OCI-LY3 (cell line): ENCODE results near the gene ZNF24.

ENCODE experiments used
- H2AFZ ChIP-seq: fragments of 200-600, 300-600 bp; shearing (Covaris generic); 2 replicates; pipeline ENCODE4 v1.6.0; 2014; ENCODE audit warnings: antibody characterized with exemption, low read depth, low read length
- H3K27ac ChIP-seq: fragments of 200-600, 300-600 bp; sonication (generic); 2 replicates; pipeline ENCODE4 v1.5.1; 2014; ENCODE audit warnings: mild to moderate bottlenecking, low read length, moderate library complexity, mixed read lengths
- H3K27me3 ChIP-seq: fragments of 200-600, 300-600 bp; sonication (generic); 2 replicates; pipeline ENCODE4 v1.6.1; 2014; ENCODE audit warnings: low read depth, low read length, mixed read lengths
- H3K36me3 ChIP-seq: fragments of 200-600, 300-600 bp; sonication (generic); replicated peaks from 2 replicates; pipeline ENCODE3; 2014; ENCODE audit warnings: low read depth, low read length, mixed read lengths
- H3K4me1 ChIP-seq: fragments of 300-600, 200-600 bp; sonication (generic); 2 replicates; pipeline ENCODE4 v1.6.1; 2014; ENCODE audit warnings: low read length, mixed read lengths
- H3K4me2 ChIP-seq: fragments of 200-600, 300-600 bp; sonication (generic); 2 replicates; pipeline ENCODE4 v1.6.1; 2014; ENCODE audit warnings: low read length, mixed read lengths
- H3K4me3 ChIP-seq: fragments of 300-600, 200-600 bp; sonication (generic); 2 replicates; pipeline ENCODE4 v1.5.1; 2014; ENCODE audit warnings: antibody characterized with exemption, mild to moderate bottlenecking, low read length, moderate library complexity
- H3K79me2 ChIP-seq: fragments of 300-600, 200-600 bp; shearing (Covaris generic); 2 replicates; pipeline ENCODE4 v1.6.1; 2014; ENCODE audit warnings: mild to moderate bottlenecking, low read length, mixed read lengths
- H3K9ac ChIP-seq: fragments of 300-600, 200-600 bp; shearing (Covaris generic); 2 replicates; pipeline ENCODE4 v1.6.0; 2014; ENCODE audit warnings: mild to moderate bottlenecking, low read length, moderate library complexity
- H3K9me3 ChIP-seq: fragments of 200-600, 300-600 bp; shearing (Covaris generic); 2 replicates; pipeline ENCODE4 v1.6.1; 2014; ENCODE audit warnings: low read length, mixed read lengths; ENCODE audit not compliant: insufficient read depth
- H4K20me1 ChIP-seq: fragments of 200-600, 300-600 bp; sonication (generic); 2 replicates; pipeline ENCODE4 v1.6.1; 2016; ENCODE audit warnings: low read length, mixed read lengths; ENCODE audit not compliant: insufficient read depth
- EZH2phosphoT487 ChIP-seq: fragments of 200-600 bp; shearing (Covaris generic); IDR thresholded peaks from 2 replicates; pipeline ENCODE4 v1.6.1; 2018; ENCODE audit warnings: antibody characterized with exemption, mixed run types, low read depth
- TF ChIP-seq, protein P1 (sequence below): fragments of 200-600, 300-600 bp; sonication (generic); IDR thresholded peaks from 2 replicates; pipeline ENCODE4 v1.5.1; 2014; ENCODE audit warnings: antibody characterized with exemption, low read length, low read depth

Gene ZNF24

DNA sequence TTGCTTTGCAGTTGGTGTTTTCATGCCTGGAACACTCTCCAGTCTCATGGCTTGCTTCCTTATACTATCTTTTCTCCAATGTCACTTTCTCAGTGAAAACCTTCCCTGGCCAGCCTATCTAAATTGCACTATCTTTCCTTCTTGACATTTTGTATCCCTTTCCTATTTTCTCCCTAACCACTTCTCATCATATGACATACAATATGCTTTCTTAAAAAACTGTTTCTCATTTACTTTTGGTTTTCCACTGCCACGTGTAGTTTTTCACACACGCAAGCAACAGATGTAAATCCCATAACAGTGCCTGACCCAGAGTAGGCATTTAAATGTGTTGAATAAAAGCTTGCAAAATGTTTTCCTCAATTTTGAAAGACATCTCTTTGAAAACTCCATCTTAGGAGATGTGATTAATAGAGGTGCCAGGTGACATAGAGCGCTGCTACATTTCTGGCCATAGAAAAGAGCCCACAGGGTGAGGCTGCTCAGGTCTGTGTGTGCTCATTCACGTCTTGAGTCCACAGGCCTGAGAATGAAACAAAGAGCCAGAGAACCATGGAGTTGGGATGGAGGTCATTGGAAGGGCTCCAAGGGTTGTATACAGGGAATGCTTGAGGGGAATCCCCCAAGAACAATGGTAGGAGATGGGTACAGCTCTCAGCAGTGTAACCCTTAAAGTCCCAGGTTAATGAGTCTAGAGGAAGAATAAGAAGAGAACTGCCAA lies 12.7 kb downstream of the ZNF24 start:
- H3K4me3 ChIP-seq = no peak overlapping the region
- no peak overlapping the region for H3K9ac ChIP-seq
- no peaks in the 10 kb centered on the region for H3K4me1 ChIP-seq
- no peak for TF ChIP-seq EZH2phosphoT487
- no peak overlapping the region for H3K27ac ChIP-seq
- no peaks in the 10 kb centered on the region for H3K27me3 ChIP-seq
- H3K36me3 ChIP-seq = peaks cover 54% of the 10 kb centered on the region
- H3K79me2 ChIP-seq = peaks cover 5% of the 10 kb centered on the region; the same call in 1 of the 2 replicates
- no peak overlapping the region for H2AFZ ChIP-seq
- no peaks in the 10 kb centered on the region for H3K9me3 ChIP-seq
- no peaks in the 10 kb centered on the region for H4K20me1 ChIP-seq
- no peak overlapping the region for H3K4me2 ChIP-seq

DNA sequence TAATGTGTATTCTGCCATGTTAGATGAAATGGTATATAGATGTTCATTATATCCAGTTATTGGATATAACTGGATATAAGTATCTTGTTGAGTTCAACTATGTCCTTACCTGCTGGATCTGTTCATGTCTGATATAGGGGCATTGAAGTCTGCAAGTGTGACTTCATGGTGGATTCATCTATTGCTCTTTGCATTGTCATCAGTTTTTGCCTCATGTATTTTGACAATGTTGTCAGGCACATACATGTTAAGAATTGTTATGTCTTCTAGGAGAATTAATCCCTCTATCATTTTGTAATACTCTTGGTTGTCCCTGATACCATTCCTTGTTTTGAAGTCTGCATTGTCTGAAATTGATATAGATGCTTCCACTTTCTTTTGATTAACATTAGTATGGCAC lies 15.4 kb downstream of the ZNF24 start:
- no peaks in the 10 kb centered on the region for H4K20me1 ChIP-seq
- H3K36me3 ChIP-seq = peaks cover 28% of the 10 kb centered on the region
- H3K4me2 ChIP-seq = no peak overlapping the region
- TF ChIP-seq EZH2phosphoT487 = no peak
- TF ChIP-seq, protein P1, sequence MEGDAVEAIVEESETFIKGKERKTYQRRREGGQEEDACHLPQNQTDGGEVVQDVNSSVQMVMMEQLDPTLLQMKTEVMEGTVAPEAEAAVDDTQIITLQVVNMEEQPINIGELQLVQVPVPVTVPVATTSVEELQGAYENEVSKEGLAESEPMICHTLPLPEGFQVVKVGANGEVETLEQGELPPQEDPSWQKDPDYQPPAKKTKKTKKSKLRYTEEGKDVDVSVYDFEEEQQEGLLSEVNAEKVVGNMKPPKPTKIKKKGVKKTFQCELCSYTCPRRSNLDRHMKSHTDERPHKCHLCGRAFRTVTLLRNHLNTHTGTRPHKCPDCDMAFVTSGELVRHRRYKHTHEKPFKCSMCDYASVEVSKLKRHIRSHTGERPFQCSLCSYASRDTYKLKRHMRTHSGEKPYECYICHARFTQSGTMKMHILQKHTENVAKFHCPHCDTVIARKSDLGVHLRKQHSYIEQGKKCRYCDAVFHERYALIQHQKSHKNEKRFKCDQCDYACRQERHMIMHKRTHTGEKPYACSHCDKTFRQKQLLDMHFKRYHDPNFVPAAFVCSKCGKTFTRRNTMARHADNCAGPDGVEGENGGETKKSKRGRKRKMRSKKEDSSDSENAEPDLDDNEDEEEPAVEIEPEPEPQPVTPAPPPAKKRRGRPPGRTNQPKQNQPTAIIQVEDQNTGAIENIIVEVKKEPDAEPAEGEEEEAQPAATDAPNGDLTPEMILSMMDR = no peak
- no peak overlapping the region for H3K9ac ChIP-seq
- H3K27me3 ChIP-seq = no peaks in the 10 kb centered on the region
- no peak overlapping the region for H2AFZ ChIP-seq
- H3K4me1 ChIP-seq = no peaks in the 10 kb centered on the region
- H3K9me3 ChIP-seq = no peaks in the 10 kb centered on the region
- H3K27ac ChIP-seq = no peak overlapping the region
- no peak overlapping the region for H3K4me3 ChIP-seq
- H3K79me2 ChIP-seq = no peaks in the 10 kb centered on the region

DNA sequence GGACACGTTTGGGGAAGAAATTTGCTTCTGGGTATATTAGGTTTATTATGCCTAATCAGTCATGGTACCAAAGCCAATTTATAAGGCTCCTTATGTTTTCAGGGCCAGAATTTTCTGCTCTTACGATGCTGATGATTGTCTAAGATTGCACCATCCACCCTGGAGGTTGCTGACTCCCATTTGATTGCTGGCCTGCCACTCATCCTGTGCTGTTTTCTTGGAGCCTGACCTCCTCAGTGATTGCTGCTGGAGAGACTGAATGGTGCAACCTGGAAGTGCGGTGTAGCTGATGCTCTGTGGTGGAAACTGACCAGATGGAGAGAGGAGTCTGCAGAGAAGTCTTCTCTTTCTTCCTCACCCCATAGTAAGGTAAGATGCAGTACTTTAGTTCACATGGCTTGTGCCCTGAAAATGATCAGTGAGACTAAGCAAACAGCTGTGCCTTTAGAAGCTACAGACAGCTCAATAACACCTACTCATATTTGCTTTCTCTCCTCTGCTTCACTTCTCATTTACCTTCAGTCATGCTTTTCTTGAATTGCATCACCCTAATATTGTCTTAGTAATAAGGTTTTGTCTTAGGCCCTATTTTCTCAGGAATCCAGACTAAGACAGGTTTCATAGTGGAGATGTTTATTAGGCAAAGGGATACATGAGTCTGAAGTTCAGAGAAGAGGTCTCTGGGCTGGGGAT lies 17.4 kb downstream of the ZNF24 start:
- Histone ChIP-seq H3K9me3 (no peaks in the 10 kb centered on the region), H3K79me2 (no peaks in the 10 kb centered on the region), H3K27ac (no peak overlapping the region), H3K27me3 (no peaks in the 10 kb centered on the region), H3K36me3 (peaks cover 8% of the 10 kb centered on the region), H2AFZ (no peak overlapping the region), H3K4me2 (no peak overlapping the region), H3K4me3 (no peak overlapping the region), H4K20me1 (no peaks in the 10 kb centered on the region), H3K9ac (no peak overlapping the region), H3K4me1 (no peaks in the 10 kb centered on the region)
- TF ChIP-seq, protein P1 = no peak

DNA sequence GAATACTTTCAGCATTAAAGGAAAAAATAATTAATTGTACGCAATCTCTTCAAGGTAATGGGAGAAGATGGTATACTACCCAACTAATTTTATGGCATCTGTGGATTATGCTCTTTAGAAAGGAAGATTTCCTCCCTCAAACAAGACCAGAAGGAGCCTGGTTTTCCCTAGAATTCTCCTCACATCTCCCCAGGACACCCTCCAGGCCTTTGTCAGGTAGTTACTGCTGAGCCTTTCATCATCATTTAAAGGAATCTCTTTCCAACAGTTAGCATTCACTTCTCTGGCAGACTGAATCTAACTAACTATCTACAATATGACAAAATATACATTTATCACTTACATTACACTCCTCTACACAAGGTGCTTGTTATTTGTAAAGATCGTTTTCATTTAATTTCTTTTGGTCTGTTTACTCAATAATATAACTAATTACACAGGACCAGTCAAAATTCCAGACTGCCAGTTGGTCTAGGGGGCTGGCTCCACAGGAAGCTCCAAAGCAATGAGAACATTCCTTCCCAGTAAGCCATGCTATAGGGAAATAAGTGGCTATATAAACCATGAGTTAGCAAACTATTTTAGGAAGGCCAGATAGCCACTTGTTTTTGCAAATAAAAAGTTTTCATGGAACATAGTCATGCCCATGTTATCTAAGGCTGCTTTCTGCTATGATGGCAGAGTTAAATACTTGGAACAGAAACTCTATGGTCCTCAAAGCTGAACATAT lies 19.1 kb downstream of the ZNF24 start:
- no peak overlapping the region for H3K9ac ChIP-seq
- no peak overlapping the region for H3K4me2 ChIP-seq
- no peaks in the 10 kb centered on the region for H3K27me3 ChIP-seq
- no peak overlapping the region for H3K27ac ChIP-seq
- TF ChIP-seq, protein P1 = no peak
- TF ChIP-seq EZH2phosphoT487 = no peak
- H3K4me1 ChIP-seq = no peaks in the 10 kb centered on the region
- H4K20me1 ChIP-seq = no peaks in the 10 kb centered on the region
- no peaks in the 10 kb centered on the region for H3K79me2 ChIP-seq
- no peak overlapping the region for H3K4me3 ChIP-seq
- no peak overlapping the region for H2AFZ ChIP-seq
- H3K9me3 ChIP-seq = no peaks in the 10 kb centered on the region
- no peaks in the 10 kb centered on the region for H3K36me3 ChIP-seq
